ENCODE results near the gene LGALS16.

LGALS16 gene

DNA sequence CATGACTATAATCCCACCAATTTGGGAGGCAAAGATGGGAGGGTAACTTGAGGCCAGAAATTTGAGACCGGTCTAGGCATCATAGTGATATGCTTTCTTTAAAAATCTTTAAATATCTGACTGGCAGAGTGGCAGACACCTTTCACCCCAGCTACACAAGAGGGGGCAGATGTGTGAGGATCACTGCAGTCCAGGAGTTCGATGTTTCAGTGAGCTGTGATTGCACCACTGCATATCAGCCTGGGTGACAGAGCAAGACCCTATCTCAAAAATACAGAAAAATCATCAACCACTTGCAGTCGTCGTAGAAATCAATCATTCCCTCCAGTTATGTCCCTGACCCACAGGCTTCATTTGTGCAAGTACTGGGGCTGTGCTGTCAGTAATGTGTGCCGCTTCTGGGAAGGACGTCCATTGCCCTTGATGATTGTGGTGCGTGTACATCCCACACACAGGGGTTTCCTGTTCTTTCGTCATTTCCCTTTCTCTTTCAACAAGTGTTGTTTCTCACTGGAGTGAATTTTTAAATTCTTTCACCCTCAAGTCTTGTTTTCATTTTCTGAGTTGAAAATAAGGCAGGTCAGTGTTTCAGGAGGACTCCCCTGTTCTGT is 50.0 kb downstream of the LGALS16 start:
- no peak overlapping the region for H3K4me3 ChIP-seq (ENCODE audit: low read depth, low read length)
- TF ChIP-seq POLR2A (IDR thresholded peaks at IDR 0.05; ENCODE audit: extremely low read depth, insufficient read length) (no peak), MYC (IDR thresholded peaks at IDR 0.05; ENCODE audit: low read depth, low read length) (no peak)
- TF ChIP-seq, protein P1, sequence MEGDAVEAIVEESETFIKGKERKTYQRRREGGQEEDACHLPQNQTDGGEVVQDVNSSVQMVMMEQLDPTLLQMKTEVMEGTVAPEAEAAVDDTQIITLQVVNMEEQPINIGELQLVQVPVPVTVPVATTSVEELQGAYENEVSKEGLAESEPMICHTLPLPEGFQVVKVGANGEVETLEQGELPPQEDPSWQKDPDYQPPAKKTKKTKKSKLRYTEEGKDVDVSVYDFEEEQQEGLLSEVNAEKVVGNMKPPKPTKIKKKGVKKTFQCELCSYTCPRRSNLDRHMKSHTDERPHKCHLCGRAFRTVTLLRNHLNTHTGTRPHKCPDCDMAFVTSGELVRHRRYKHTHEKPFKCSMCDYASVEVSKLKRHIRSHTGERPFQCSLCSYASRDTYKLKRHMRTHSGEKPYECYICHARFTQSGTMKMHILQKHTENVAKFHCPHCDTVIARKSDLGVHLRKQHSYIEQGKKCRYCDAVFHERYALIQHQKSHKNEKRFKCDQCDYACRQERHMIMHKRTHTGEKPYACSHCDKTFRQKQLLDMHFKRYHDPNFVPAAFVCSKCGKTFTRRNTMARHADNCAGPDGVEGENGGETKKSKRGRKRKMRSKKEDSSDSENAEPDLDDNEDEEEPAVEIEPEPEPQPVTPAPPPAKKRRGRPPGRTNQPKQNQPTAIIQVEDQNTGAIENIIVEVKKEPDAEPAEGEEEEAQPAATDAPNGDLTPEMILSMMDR (IDR thresholded peaks at IDR 0.05; ENCODE audit: low read depth, low read length), result no peak
- TF ChIP-seq, protein P2, sequence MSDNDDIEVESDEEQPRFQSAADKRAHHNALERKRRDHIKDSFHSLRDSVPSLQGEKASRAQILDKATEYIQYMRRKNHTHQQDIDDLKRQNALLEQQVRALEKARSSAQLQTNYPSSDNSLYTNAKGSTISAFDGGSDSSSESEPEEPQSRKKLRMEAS (IDR thresholded peaks at IDR 0.05; ENCODE audit: low read depth, low read length), result no peak
- DNase-seq (ENCODE audit: low read depth), result peak; percentile 42

- DNase-seq (ENCODE audit: low read depth), result no peak
- no peak overlapping the region for H3K4me3 ChIP-seq (ENCODE audit: low read depth, low read length)
- TF ChIP-seq POLR2A (IDR thresholded peaks at IDR 0.05; ENCODE audit: extremely low read depth, insufficient read length) (no peak), MYC (IDR thresholded peaks at IDR 0.05; ENCODE audit: low read depth, low read length) (no peak)
- TF ChIP-seq, protein P2 (IDR thresholded peaks at IDR 0.05; ENCODE audit: low read depth, low read length), result no peak
- TF ChIP-seq, protein P1 (IDR thresholded peaks at IDR 0.05; ENCODE audit: low read depth, low read length), result no peak
These were observed 52.9 kb downstream of the LGALS16 start for GRCh38 chr19:39708594-39708993.

DNA sequence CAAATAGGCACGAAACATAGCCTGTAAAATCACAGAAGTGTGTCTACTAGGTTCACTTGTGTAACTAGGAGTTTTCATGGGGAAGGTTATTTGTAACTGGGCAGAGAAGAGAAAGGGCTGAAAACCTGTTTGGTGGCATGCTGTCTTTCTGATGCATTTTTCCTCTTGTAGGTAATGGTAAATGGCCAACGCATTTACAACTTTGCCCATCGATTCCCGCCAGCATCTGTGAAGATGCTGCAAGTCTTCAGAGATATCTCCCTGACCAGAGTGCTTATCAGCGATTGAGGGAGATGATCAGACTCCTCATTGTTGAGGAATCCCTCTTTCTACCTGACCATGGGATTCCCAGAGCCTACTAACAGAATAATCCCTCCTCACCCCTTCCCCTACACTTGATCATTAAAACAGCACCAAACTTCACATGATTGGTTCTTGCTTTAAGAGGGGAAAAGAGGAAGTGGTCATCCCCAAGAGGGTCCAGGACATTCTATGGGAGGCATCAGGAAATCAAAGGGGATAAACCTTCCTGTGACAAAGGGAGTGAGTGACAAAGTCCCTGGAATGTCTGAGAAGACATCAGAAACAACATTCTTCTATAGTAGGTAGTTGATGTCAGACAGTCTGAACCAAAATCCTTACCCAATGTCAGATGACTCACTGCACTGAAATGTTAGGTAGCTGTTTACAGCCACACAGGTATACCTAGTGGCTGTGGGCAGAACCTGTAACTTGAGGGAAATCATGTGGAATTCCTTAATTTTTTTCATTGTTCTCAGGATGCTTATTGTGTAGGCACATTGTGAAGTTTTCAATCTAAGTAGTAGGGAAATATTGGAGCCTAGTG is 53.5 kb downstream of the LGALS16 start:
- TF ChIP-seq POLR2A (IDR thresholded peaks at IDR 0.05; ENCODE audit: extremely low read depth, insufficient read length) (no peak), MYC (IDR thresholded peaks at IDR 0.05; ENCODE audit: low read depth, low read length) (no peak)
- TF ChIP-seq, protein P1 (IDR thresholded peaks at IDR 0.05; ENCODE audit: low read depth, low read length), result no peak
- TF ChIP-seq, protein P2 (IDR thresholded peaks at IDR 0.05; ENCODE audit: low read depth, low read length), result no peak
- H3K4me3 ChIP-seq (ENCODE audit: low read depth, low read length), result no peak overlapping the region
- DNase-seq (ENCODE audit: low read depth), result no peak
